Nephron (organoid): ENCODE measurements around the gene BAG2.

ENCODE experiments used
- H3K27ac Mint-ChIP-seq, 3 experiments: 2 replicates each; pipeline ENCODE4 v1.8.0; 2020; ENCODE audit warnings: mixed read lengths in 3 of 3, mild to moderate bottlenecking in 2 of 3, moderate library complexity in 1 of 3
- H3K27me3 Mint-ChIP-seq: 2 replicates; pipeline ENCODE4 v1.8.0; 2021; ENCODE audit warnings: low read depth, mild to moderate bottlenecking, moderate library complexity, mixed read lengths
- H3K36me3 Mint-ChIP-seq: 2 replicates; pipeline ENCODE4 v1.8.0; 2020; ENCODE audit warnings: low read depth, mixed read lengths
- H3K4me1 Mint-ChIP-seq: 2 replicates; pipeline ENCODE4 v1.8.0; 2020; ENCODE audit warnings: mixed read lengths
- H3K4me3 Mint-ChIP-seq, 3 experiments: 2 replicates each; pipeline ENCODE4 v1.8.0; 2020; ENCODE audit warnings: mild to moderate bottlenecking in 3 of 3, mixed read lengths in 3 of 3, moderate library complexity in 2 of 3
- H3K9me3 Mint-ChIP-seq: 2 replicates; pipeline ENCODE4 v1.8.0; 2020; ENCODE audit warnings: mixed read lengths
- CTCF ChIP-seq, 3 experiments: fragments of 200-600 bp; sonication (generic); IDR thresholded peaks; one replicate each; pipeline ENCODE4 v1.5.0; 2021; ENCODE audit warnings: antibody characterized with exemption in 3 of 3; ENCODE audit not compliant: unreplicated experiment in 3 of 3

BAG2 gene

GRCh38 chr6:57163956-57164355 lies 8.2 kb upstream of the BAG2 start:
- TF ChIP-seq CTCF (IDR thresholded peaks at IDR 0.05; ENCODE audit: unreplicated experiment in 3 of 3): no peak
- peaks cover 23% of the 10 kb centered on the region for H3K9me3 Mint-ChIP-seq
- H3K27me3 Mint-ChIP-seq: no peaks in the 10 kb centered on the region
- no peak overlapping the region for H3K27ac Mint-ChIP-seq
- peaks cover 58% of the 10 kb centered on the region for H3K36me3 Mint-ChIP-seq
- H3K4me1 Mint-ChIP-seq: no peaks in the 10 kb centered on the region
- H3K4me3 Mint-ChIP-seq: no peak overlapping the region

GRCh38 chr6:57165080-57165479 lies 7.0 kb upstream of the BAG2 start:
- H3K27ac Mint-ChIP-seq: no peak overlapping the region
- no peak for TF ChIP-seq CTCF (IDR thresholded peaks at IDR 0.05; ENCODE audit: unreplicated experiment in 3 of 3)
- no peak overlapping the region for H3K4me3 Mint-ChIP-seq
- H3K9me3 Mint-ChIP-seq: peaks cover 23% of the 10 kb centered on the region
- no peaks in the 10 kb centered on the region for H3K27me3 Mint-ChIP-seq
- H3K36me3 Mint-ChIP-seq: peaks cover 60% of the 10 kb centered on the region
- no peaks in the 10 kb centered on the region for H3K4me1 Mint-ChIP-seq

GRCh38 chr6:57173056-57173885 lies 1.1 kb downstream of the BAG2 start:
- peaks cover 41% of the 10 kb centered on the region for H3K4me1 Mint-ChIP-seq
- H3K9me3 Mint-ChIP-seq: no peaks in the 10 kb centered on the region
- H3K27me3 Mint-ChIP-seq: peaks cover 3% of the 10 kb centered on the region
- H3K36me3 Mint-ChIP-seq: peaks cover 6% of the 10 kb centered on the region
- no peak for TF ChIP-seq CTCF (IDR thresholded peaks at IDR 0.05; ENCODE audit: unreplicated experiment in 3 of 3)
- H3K27ac Mint-ChIP-seq: peak overlapping the region; percentile 42 to 62 (median 53)
- peak overlapping the region; percentile 86 to 92 (median 92) for H3K4me3 Mint-ChIP-seq

- Mint-ChIP-seq H3K4me3 (peak overlapping the region; percentile 86 to 92 (median 92)), H3K27ac (peak overlapping the region in 2 of 3 experiments; percentile 20 to 62), H3K9me3 (no peaks in the 10 kb centered on the region), H3K4me1 (peaks cover 46% of the 10 kb centered on the region), H3K36me3 (peaks cover 8% of the 10 kb centered on the region), H3K27me3 (peaks cover 3% of the 10 kb centered on the region)
- no peak for TF ChIP-seq CTCF (IDR thresholded peaks at IDR 0.05; ENCODE audit: unreplicated experiment in 3 of 3)
These were observed 1.9 kb downstream of the BAG2 start for GRCh38 chr6:57173886-57174510.

- Mint-ChIP-seq H3K27me3 (peaks cover 3% of the 10 kb centered on the region), H3K27ac (peak overlapping the region in 1 of 3 experiments; percentile 62), H3K4me1 (peaks cover 51% of the 10 kb centered on the region), H3K36me3 (peaks cover 12% of the 10 kb centered on the region), H3K9me3 (no peaks in the 10 kb centered on the region), H3K4me3 (peak overlapping the region in 1 of 3 experiments; percentile 92)
- TF ChIP-seq CTCF (IDR thresholded peaks at IDR 0.05; ENCODE audit: unreplicated experiment in 3 of 3): no peak
These were observed 2.4 kb downstream of the BAG2 start for GRCh38 chr6:57174511-57174907.
